ENCODE measurements around the gene SFXN4. TPM values are rescaled to one million over a fixed set of nuclear protein-coding genes. Genes with fewer than 3 reads are reported as not detected.

Gene SFXN4
- total and polyA plus RNA-seq, 2 of the 13 experiments (the other 11 are each of a cell fraction or from before 2014, with no cell fraction given), result 47.7 to 64.9 TPM

- TF ChIP-seq HMGXB4 (CRISPR knock-in tag; IDR thresholded peaks at IDR 0.05; ENCODE audit: borderline replicate concordance in 1 of 2, low read depth in 1 of 2) (peak in 1 of 2 experiments; percentile 36; a peak in 1 of 4 replicates), MTF1 (CRISPR knock-in tag; IDR thresholded peaks at IDR 0.05) (0 out of 2 replicates have a peak, but pooled peaks have one; percentile 34)
- TF ChIP-seq, protein P1, sequence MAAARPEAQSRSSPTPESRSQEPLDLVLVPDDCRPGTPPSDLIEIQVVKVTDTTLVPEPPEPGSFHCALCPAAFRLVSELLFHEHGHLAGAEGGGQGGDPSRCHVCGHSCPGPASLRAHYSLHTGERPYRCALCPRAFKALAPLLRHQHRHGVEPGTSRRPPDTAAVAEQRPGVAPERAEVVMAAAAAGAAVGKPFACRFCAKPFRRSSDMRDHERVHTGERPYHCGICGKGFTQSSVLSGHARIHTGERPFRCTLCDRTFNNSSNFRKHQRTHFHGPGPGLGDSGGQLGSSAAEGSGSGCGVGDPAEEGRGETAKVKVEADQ (CRISPR knock-in tag; IDR thresholded peaks at IDR 0.05; ENCODE audit: borderline replicate concordance), result 0 out of 2 replicates have a peak, but pooled peaks have one; percentile 71
Measured at GRCh38 chr10:119206603-119207365, 41.3 kb upstream of the SFXN4 start (continued).

DNA sequence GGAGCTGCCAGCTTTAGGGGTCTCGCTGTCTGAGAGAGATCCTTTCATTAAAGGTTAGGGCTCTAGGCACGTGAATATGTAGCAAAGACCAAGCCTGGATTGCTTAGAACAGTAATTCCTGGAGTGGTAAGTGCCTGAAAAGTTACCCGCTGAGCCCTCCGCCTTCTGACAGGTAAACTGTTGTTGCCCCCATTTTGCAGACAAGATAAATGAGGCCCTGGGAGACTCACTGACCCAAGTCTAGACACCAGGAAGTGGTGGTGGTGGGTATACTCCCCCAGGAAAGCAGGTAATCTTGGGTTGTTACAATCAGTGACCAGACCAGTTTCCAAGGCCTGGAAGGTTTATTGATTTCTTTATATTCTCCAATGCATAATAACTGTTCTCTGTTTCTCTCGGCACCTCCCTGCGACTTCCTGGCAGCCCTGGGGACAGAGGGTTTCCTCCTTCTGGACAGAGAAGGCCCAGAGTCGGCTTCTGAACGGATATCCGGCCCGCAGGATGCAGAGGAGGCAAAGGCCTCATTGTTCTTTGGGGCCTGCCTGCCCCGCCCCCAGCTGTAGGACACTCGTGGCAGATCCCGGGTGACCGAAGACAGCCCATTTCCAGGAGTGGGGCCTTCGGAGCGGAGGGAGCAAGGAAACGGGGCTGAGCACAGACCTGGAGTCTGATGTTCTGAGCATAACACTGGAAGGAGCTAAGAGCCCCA lies 40.5 kb upstream of the SFXN4 start:
- FAIRE-seq (peak; percentile 71), DNase-seq (ENCODE audit: low spot score) (peak; percentile 83), ATAC-seq (peak; percentile 61)
- ChIA-PET CTCF (ENCODE audit: low intra/inter-chr PET ratio, low total read pairs) (interaction anchor here (1.2 to 2.5 kb wide), 4 partner anchors 65 to 338 kb away, joined by 3 to 14 read pairs (median 6); no protein-coding TSS in a partner anchor), POLR2A (interaction anchor here (0.6 to 5.2 kb wide), 26 partner anchors 8 to 293 kb away, joined by 3 to 51 read pairs (median 4); no protein-coding TSS in a partner anchor)
- peak overlapping the region; percentile 83 for H3K9ac ChIP-seq (ENCODE audit: insufficient read depth, low read depth, low read length)
- peak overlapping the region; percentile 87 for H3K4me2 ChIP-seq (ENCODE audit: low read depth, low read length)
- peaks cover 58% of the 10 kb centered on the region for H3K4me1 ChIP-seq (ENCODE audit: insufficient read depth, low read length)
- H2AFZ ChIP-seq (ENCODE audit: low read length), result peak overlapping the region; percentile 30
- peak overlapping the region; percentile 93 for H3K27ac ChIP-seq (ENCODE audit: extremely low read length, insufficient read depth, low read length)
- H3K36me3 ChIP-seq (replicated peaks in 1 of 2; ENCODE audit: control insufficient read depth in 1 of 2, insufficient read depth in 2 of 2, low read length in 2 of 2), result no peaks in the 10 kb centered on the region
- no peaks in the 10 kb centered on the region; a peak in 2 of 5 replicates for H3K27me3 ChIP-seq (ENCODE audit: control insufficient read depth in 1 of 2, insufficient read depth in 2 of 2, low read length in 2 of 2)
- no peaks in the 10 kb centered on the region for H4K20me1 ChIP-seq (ENCODE audit: insufficient read depth, low read length)
- H3K9me3 ChIP-seq (ENCODE audit: low read length), result no peaks in the 10 kb centered on the region
- BruUV-seq (replicated peaks), result TSS peak; percentile 91
- H3K79me2 ChIP-seq (ENCODE audit: insufficient read depth, low read length), result peaks cover 31% of the 10 kb centered on the region
- peak overlapping the region; percentile 58 to 97 (median 75) for H3K4me3 ChIP-seq (replicated peaks in 1 of 3; ENCODE audit: insufficient read depth in 1 of 3, low read depth in 2 of 3, low read length in 3 of 3)
- in situ Hi-C loops (cut with HindIII; ENCODE audit: extremely low pct_ligation_motif_present, low pct_unique_long_range_greater_than_20kb), result no loop called here
- intact Hi-C loops (cut with micrococcal nuclease; ENCODE audit: unreplicated experiment), result loop anchor here (1.0 kb wide), 1 partner anchor 211 kb away; no protein-coding TSS in a partner anchor
- WGBS (ENCODE audit: low lambda C conversion rate), result 21% methylated on average over 17 of the region's 17 CpGs
- TF ChIP-seq, protein P2, sequence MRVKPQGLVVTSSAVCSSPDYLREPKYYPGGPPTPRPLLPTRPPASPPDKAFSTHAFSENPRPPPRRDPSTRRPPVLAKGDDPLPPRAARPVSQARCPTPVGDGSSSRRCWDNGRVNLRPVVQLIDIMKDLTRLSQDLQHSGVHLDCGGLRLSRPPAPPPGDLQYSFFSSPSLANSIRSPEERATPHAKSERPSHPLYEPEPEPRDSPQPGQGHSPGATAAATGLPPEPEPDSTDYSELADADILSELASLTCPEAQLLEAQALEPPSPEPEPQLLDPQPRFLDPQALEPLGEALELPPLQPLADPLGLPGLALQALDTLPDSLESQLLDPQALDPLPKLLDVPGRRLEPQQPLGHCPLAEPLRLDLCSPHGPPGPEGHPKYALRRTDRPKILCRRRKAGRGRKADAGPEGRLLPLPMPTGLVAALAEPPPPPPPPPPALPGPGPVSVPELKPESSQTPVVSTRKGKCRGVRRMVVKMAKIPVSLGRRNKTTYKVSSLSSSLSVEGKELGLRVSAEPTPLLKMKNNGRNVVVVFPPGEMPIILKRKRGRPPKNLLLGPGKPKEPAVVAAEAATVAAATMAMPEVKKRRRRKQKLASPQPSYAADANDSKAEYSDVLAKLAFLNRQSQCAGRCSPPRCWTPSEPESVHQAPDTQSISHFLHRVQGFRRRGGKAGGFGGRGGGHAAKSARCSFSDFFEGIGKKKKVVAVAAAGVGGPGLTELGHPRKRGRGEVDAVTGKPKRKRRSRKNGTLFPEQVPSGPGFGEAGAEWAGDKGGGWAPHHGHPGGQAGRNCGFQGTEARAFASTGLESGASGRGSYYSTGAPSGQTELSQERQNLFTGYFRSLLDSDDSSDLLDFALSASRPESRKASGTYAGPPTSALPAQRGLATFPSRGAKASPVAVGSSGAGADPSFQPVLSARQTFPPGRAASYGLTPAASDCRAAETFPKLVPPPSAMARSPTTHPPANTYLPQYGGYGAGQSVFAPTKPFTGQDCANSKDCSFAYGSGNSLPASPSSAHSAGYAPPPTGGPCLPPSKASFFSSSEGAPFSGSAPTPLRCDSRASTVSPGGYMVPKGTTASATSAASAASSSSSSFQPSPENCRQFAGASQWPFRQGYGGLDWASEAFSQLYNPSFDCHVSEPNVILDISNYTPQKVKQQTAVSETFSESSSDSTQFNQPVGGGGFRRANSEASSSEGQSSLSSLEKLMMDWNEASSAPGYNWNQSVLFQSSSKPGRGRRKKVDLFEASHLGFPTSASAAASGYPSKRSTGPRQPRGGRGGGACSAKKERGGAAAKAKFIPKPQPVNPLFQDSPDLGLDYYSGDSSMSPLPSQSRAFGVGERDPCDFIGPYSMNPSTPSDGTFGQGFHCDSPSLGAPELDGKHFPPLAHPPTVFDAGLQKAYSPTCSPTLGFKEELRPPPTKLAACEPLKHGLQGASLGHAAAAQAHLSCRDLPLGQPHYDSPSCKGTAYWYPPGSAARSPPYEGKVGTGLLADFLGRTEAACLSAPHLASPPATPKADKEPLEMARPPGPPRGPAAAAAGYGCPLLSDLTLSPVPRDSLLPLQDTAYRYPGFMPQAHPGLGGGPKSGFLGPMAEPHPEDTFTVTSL (CRISPR knock-in tag; IDR thresholded peaks at IDR 0.05; ENCODE audit: borderline replicate concordance), result no peak
- TF ChIP-seq SP2 (CRISPR knock-in tag; IDR thresholded peaks at IDR 0.05), result no peak
